Measurements from ENCODE around the gene GRIP1. TPM values are rescaled to one million over a fixed set of nuclear protein-coding genes. Genes with fewer than 3 reads are reported as not detected.

Gene GRIP1
- total RNA-seq, 1 experiment from 2014 or later: 0.23 TPM

DNA sequence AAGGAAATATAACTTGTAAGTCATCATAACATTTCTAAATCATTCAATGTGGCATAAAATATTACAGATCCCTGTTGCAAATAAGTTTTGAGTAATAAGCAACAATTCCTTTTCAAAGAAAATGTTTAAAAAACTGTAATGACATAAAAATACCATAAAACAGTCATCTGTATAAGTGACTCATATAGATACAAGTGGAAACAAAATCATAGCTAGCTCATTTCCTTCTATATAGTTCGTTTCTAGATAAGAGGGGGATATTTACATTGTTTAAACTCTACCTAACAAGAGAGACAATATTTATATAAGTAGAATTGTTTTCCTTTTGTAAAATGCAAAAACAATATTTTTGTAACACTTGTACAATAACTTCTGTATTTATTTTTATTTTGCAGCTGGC lies 148.9 kb downstream of the GRIP1 start:
- H3K9me3 Mint-ChIP-seq (ENCODE audit: unreplicated experiment): no peaks in the 10 kb centered on the region
- H3K4me3 Mint-ChIP-seq (ENCODE audit: unreplicated experiment): no peak overlapping the region
- TF ChIP-seq, protein P1, sequence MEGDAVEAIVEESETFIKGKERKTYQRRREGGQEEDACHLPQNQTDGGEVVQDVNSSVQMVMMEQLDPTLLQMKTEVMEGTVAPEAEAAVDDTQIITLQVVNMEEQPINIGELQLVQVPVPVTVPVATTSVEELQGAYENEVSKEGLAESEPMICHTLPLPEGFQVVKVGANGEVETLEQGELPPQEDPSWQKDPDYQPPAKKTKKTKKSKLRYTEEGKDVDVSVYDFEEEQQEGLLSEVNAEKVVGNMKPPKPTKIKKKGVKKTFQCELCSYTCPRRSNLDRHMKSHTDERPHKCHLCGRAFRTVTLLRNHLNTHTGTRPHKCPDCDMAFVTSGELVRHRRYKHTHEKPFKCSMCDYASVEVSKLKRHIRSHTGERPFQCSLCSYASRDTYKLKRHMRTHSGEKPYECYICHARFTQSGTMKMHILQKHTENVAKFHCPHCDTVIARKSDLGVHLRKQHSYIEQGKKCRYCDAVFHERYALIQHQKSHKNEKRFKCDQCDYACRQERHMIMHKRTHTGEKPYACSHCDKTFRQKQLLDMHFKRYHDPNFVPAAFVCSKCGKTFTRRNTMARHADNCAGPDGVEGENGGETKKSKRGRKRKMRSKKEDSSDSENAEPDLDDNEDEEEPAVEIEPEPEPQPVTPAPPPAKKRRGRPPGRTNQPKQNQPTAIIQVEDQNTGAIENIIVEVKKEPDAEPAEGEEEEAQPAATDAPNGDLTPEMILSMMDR (IDR thresholded peaks at IDR 0.05; ENCODE audit: insufficient read depth in 1 of 2, low read depth in 1 of 2, low read length in 1 of 2, severe bottlenecking in 1 of 2, unreplicated experiment in 1 of 2): no peak
- H3K27ac Mint-ChIP-seq (ENCODE audit: unreplicated experiment): no peak overlapping the region
- Histone ChIP-seq H3K4me3 (ENCODE audit: low read depth, low read length) (no peak overlapping the region), H3K27me3 (replicated peaks; ENCODE audit: control insufficient read depth, insufficient read depth, low read length) (no peaks in the 10 kb centered on the region), H3K4me1 (no peaks in the 10 kb centered on the region), H3K36me3 (ENCODE audit: control insufficient read depth, insufficient read depth, low read length) (no peaks in the 10 kb centered on the region), H3K9me3 (no peaks in the 10 kb centered on the region; the same call in 1 of the 2 replicates)
- no peaks in the 10 kb centered on the region for H3K4me1 Mint-ChIP-seq (ENCODE audit: low read depth, unreplicated experiment)
- BruUV-seq (replicated peaks): no TSS peak
- peaks cover 2% of the 10 kb centered on the region for H3K27me3 Mint-ChIP-seq (ENCODE audit: insufficient read depth, unreplicated experiment)
- H3K36me3 Mint-ChIP-seq (ENCODE audit: insufficient read depth, unreplicated experiment): no peaks in the 10 kb centered on the region
- intact Hi-C loops (cut with micrococcal nuclease; ENCODE audit: unreplicated experiment): no loop called here
- no peak for DNase-seq
- ChIA-PET POLR2A (no interaction called here), CTCF (no interaction called here)

DNA sequence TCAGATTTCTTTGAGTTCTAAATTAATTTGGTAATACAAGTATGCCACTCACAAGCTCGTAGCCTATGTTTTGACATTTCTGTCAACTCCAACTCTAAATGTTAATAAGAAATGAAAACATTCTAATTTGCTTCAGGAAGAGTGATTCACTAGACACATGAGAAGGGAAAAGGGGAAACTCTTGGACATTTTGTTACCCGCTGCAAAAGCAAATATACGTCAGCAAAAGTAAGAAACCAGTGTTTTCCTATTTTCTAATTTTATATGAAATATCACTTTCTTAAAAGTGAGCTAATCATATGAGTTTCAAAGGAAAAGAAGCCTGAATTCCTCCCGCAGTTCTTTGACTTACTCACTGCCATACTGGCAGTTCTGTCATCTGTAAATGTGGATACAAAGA lies 162.3 kb downstream of the GRIP1 start:
- H3K36me3 ChIP-seq (ENCODE audit: control insufficient read depth, insufficient read depth, low read length): no peaks in the 10 kb centered on the region
- no peaks in the 10 kb centered on the region for H3K4me1 ChIP-seq
- H3K36me3 Mint-ChIP-seq (ENCODE audit: insufficient read depth, unreplicated experiment): no peaks in the 10 kb centered on the region
- POLR2A ChIA-PET: no interaction called here
- BruUV-seq (replicated peaks): no TSS peak
- no peak for DNase-seq
- no peak overlapping the region for H3K4me3 ChIP-seq (ENCODE audit: low read depth, low read length)
- intact Hi-C loops (cut with micrococcal nuclease; ENCODE audit: unreplicated experiment): no loop called here
- no peaks in the 10 kb centered on the region for H3K9me3 Mint-ChIP-seq (ENCODE audit: unreplicated experiment)
- peaks cover 9% of the 10 kb centered on the region for H3K27me3 Mint-ChIP-seq (ENCODE audit: insufficient read depth, unreplicated experiment)
- H3K9me3 ChIP-seq: no peaks in the 10 kb centered on the region
- no peaks in the 10 kb centered on the region for H3K4me1 Mint-ChIP-seq (ENCODE audit: low read depth, unreplicated experiment)
- H3K4me3 Mint-ChIP-seq (ENCODE audit: unreplicated experiment): no peak overlapping the region
- H3K27me3 ChIP-seq (replicated peaks; ENCODE audit: control insufficient read depth, insufficient read depth, low read length): no peaks in the 10 kb centered on the region
- CTCF ChIA-PET: no interaction called here
- TF ChIP-seq, protein P1 (IDR thresholded peaks at IDR 0.05; ENCODE audit: insufficient read depth in 1 of 2, low read depth in 1 of 2, low read length in 1 of 2, severe bottlenecking in 1 of 2, unreplicated experiment in 1 of 2): no peak
- no peak overlapping the region for H3K27ac Mint-ChIP-seq (ENCODE audit: unreplicated experiment)

DNA sequence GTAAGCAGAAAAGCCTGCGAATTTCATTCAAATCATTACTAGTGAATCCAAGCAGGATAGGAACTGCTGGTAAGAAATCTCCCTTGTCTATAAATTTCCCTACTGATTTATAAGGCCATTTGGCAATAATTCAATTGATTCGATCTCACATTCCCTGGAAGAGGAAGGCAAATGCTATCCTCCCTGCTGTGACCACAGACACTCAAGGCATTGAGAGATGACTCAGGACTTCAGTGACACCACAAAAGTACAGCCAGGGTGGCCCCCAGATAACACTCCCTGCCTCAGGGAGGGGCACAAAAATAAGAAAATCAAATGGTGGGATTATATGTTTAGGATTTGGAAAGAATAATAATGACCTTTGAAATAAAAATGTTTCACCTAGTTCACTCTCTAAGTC lies 162.7 kb downstream of the GRIP1 start:
- ChIA-PET CTCF (no interaction called here), POLR2A (no interaction called here)
- Mint-ChIP-seq H3K4me1 (ENCODE audit: low read depth, unreplicated experiment) (no peaks in the 10 kb centered on the region), H3K4me3 (ENCODE audit: unreplicated experiment) (no peak overlapping the region), H3K27ac (ENCODE audit: unreplicated experiment) (no peak overlapping the region), H3K36me3 (ENCODE audit: insufficient read depth, unreplicated experiment) (no peaks in the 10 kb centered on the region), H3K9me3 (ENCODE audit: unreplicated experiment) (no peaks in the 10 kb centered on the region), H3K27me3 (ENCODE audit: insufficient read depth, unreplicated experiment) (peaks cover 9% of the 10 kb centered on the region)
- TF ChIP-seq, protein P1 (IDR thresholded peaks at IDR 0.05; ENCODE audit: insufficient read depth in 1 of 2, low read depth in 1 of 2, low read length in 1 of 2, severe bottlenecking in 1 of 2, unreplicated experiment in 1 of 2): no peak
- Histone ChIP-seq H3K4me1 (no peaks in the 10 kb centered on the region), H3K36me3 (ENCODE audit: control insufficient read depth, insufficient read depth, low read length) (no peaks in the 10 kb centered on the region), H3K9me3 (no peaks in the 10 kb centered on the region), H3K4me3 (ENCODE audit: low read depth, low read length) (no peak overlapping the region), H3K27me3 (replicated peaks; ENCODE audit: control insufficient read depth, insufficient read depth, low read length) (no peaks in the 10 kb centered on the region)
- intact Hi-C loops (cut with micrococcal nuclease; ENCODE audit: unreplicated experiment): no loop called here
- BruUV-seq (replicated peaks): no TSS peak
- no peak for DNase-seq
